Ectodermal cell (in vitro differentiated cells): ENCODE data around the gene TBC1D1.

Experiments used
- H3K27ac ChIP-seq: 2 replicates; pipeline ENCODE4 v1.7.0; 2013; ENCODE audit warnings: mild to moderate bottlenecking, low read depth, low read length; ENCODE audit not compliant: insufficient read depth, poor library complexity, severe bottlenecking
- H3K27me3 ChIP-seq: 2 replicates; pipeline ENCODE4 v1.7.0; 2013; ENCODE audit warnings: mild to moderate bottlenecking, low read length; ENCODE audit not compliant: insufficient read depth, control insufficient read depth, poor library complexity, severe bottlenecking
- H3K36me3 ChIP-seq: one replicate; pipeline ENCODE4 v1.7.0; 2013; ENCODE audit warnings: low read length; ENCODE audit not compliant: control insufficient read depth, insufficient read depth
- H3K4me1 ChIP-seq: one replicate; pipeline ENCODE4 v1.7.0; 2013; ENCODE audit warnings: low read length; ENCODE audit not compliant: control insufficient read depth, insufficient read depth
- H3K4me3 ChIP-seq: 2 replicates; pipeline ENCODE4 v1.7.0; 2013; ENCODE audit warnings: low read depth, low read length, control low read depth; ENCODE audit not compliant: insufficient read depth
- H3K9me3 ChIP-seq: 2 replicates; pipeline ENCODE4 v1.7.0; 2013; ENCODE audit warnings: mild to moderate bottlenecking, low read length, moderate library complexity; ENCODE audit not compliant: control insufficient read depth
- whole genome bisulfite sequencing, 2 experiments: methylation state at CpG; one replicate each; pipeline ENCODE4 v1.1.7; 2013; ENCODE audit warnings: missing lambda C conversion rate in 2 of 2; 5-methylcytosine and 5-hydroxymethylcytosine counted together

Gene TBC1D1

GRCh38 chr4:38137080-38137479 is 246.2 kb downstream of the TBC1D1 start:
- WGBS, 2 experiments: 93 to 96% methylated on average over 17 of the region's 17 CpGs

GRCh38 chr4:38138363-38138762 is 247.5 kb downstream of the TBC1D1 start:
- no peak overlapping the region for H3K27ac ChIP-seq
- no peak overlapping the region for H3K4me3 ChIP-seq
- no peaks in the 10 kb centered on the region for H3K4me1 ChIP-seq
- H3K27me3 ChIP-seq: no peaks in the 10 kb centered on the region
- 92 to 94% methylated on average over 4 of the region's 4 CpGs for WGBS, 2 experiments
- peaks cover 5% of the 10 kb centered on the region for H3K36me3 ChIP-seq
- H3K9me3 ChIP-seq: no peaks in the 10 kb centered on the region

More at GRCh38 chr4:38137080-38137479, 246.2 kb downstream of the TBC1D1 start:
- H3K4me3 ChIP-seq: no peak overlapping the region
- no peak overlapping the region for H3K27ac ChIP-seq
- H3K9me3 ChIP-seq: no peaks in the 10 kb centered on the region
- peaks cover 5% of the 10 kb centered on the region for H3K36me3 ChIP-seq
- H3K27me3 ChIP-seq: no peaks in the 10 kb centered on the region
- H3K4me1 ChIP-seq: peaks cover 10% of the 10 kb centered on the region

GRCh38 chr4:38139187-38139586 is 248.3 kb downstream of the TBC1D1 start:
- peaks cover 5% of the 10 kb centered on the region for H3K36me3 ChIP-seq
- 92 to 97% methylated on average over 4 of the region's 4 CpGs for WGBS, 2 experiments
- no peak overlapping the region for H3K4me3 ChIP-seq
- H3K9me3 ChIP-seq: no peaks in the 10 kb centered on the region
- H3K27ac ChIP-seq: no peak overlapping the region
- H3K27me3 ChIP-seq: no peaks in the 10 kb centered on the region
- H3K4me1 ChIP-seq: no peaks in the 10 kb centered on the region

GRCh38 chr4:38140643-38141203 is 249.8 kb downstream of the TBC1D1 start:
- no peak overlapping the region for H3K4me3 ChIP-seq
- no peaks in the 10 kb centered on the region for H3K27me3 ChIP-seq
- peaks cover 5% of the 10 kb centered on the region for H3K36me3 ChIP-seq
- no peaks in the 10 kb centered on the region for H3K4me1 ChIP-seq
- no peak overlapping the region for H3K27ac ChIP-seq
- WGBS, 2 experiments: 95 to 96% methylated on average over 1 of the region's 1 CpG
- H3K9me3 ChIP-seq: no peaks in the 10 kb centered on the region

- 96 to 97% methylated on average over 7 to 8 of the region's 8 CpGs for WGBS, 2 experiments
- Histone ChIP-seq H3K9me3 (no peaks in the 10 kb centered on the region), H3K27me3 (no peaks in the 10 kb centered on the region), H3K27ac (no peak overlapping the region), H3K36me3 (peaks cover 4% of the 10 kb centered on the region), H3K4me1 (no peaks in the 10 kb centered on the region), H3K4me3 (no peak overlapping the region)
These were observed 251.1 kb downstream of the TBC1D1 start for GRCh38 chr4:38141808-38142500.

GRCh38 chr4:38144031-38144430 is 253.1 kb downstream of the TBC1D1 start:
- Histone ChIP-seq H3K27ac (no peak overlapping the region), H3K9me3 (no peaks in the 10 kb centered on the region), H3K27me3 (no peaks in the 10 kb centered on the region), H3K4me3 (no peak overlapping the region), H3K36me3 (no peaks in the 10 kb centered on the region), H3K4me1 (no peaks in the 10 kb centered on the region)
- WGBS, 2 experiments: 80 to 89% methylated on average over 1 of the region's 1 CpG

- Histone ChIP-seq H3K27me3 (no peaks in the 10 kb centered on the region), H3K4me1 (no peaks in the 10 kb centered on the region), H3K4me3 (no peak overlapping the region), H3K9me3 (no peaks in the 10 kb centered on the region), H3K27ac (no peak overlapping the region), H3K36me3 (no peaks in the 10 kb centered on the region)
- WGBS, 2 experiments: 93 to 94% methylated on average over 4 of the region's 4 CpGs
These were observed 254.3 kb downstream of the TBC1D1 start for GRCh38 chr4:38145033-38145678.

- no peaks in the 10 kb centered on the region for H3K36me3 ChIP-seq
- H3K9me3 ChIP-seq: no peaks in the 10 kb centered on the region
- H3K27ac ChIP-seq: no peak overlapping the region
- H3K4me1 ChIP-seq: no peaks in the 10 kb centered on the region
- no peaks in the 10 kb centered on the region for H3K27me3 ChIP-seq
- H3K4me3 ChIP-seq: no peak overlapping the region
- WGBS, 2 experiments: 98 to 100% methylated on average over 4 of the region's 4 CpGs
These were observed 254.9 kb downstream of the TBC1D1 start for GRCh38 chr4:38145741-38146140.

GRCh38 chr4:38146383-38146782 is 255.5 kb downstream of the TBC1D1 start:
- Histone ChIP-seq H3K9me3 (no peaks in the 10 kb centered on the region), H3K27me3 (no peaks in the 10 kb centered on the region), H3K36me3 (no peaks in the 10 kb centered on the region), H3K27ac (no peak overlapping the region), H3K4me3 (no peak overlapping the region), H3K4me1 (no peaks in the 10 kb centered on the region)
- 84 to 100% methylated on average over 2 of the region's 2 CpGs for WGBS, 2 experiments

GRCh38 chr4:38149472-38149996 is 258.6 kb downstream of the TBC1D1 start:
- Histone ChIP-seq H3K9me3 (no peaks in the 10 kb centered on the region), H3K4me1 (peaks cover 3% of the 10 kb centered on the region), H3K27me3 (no peaks in the 10 kb centered on the region), H3K36me3 (no peaks in the 10 kb centered on the region), H3K4me3 (no peak overlapping the region), H3K27ac (no peak overlapping the region)
